Transverse colon (tissue), 4 donors: ENCODE results near the gene USP48. TPM values are rescaled to one million over a fixed set of nuclear protein-coding genes. Genes with fewer than 3 reads are reported as not detected.

Experiments
- DNase-seq: peaks from one replicate; pipeline ENCODE4 v3.0.0-alpha.2; 2019
- H3K27ac ChIP-seq, 4 donors: fragments of 200-600 bp; sonication (generic); 2 replicates each; pipeline ENCODE4 v1.5.1; 2016 to 2018; ENCODE audit warnings: inconsistent platforms in 4 of 4
- H3K27me3 ChIP-seq: fragments of 200-600 bp; sonication (generic); 2 replicates; pipeline ENCODE4 v1.5.1; 2017; ENCODE audit warnings: inconsistent platforms
- H3K36me3 ChIP-seq, 4 donors: fragments of 200-600 bp; sonication (generic); 2 replicates each; pipeline ENCODE4 v1.5.1; 2017 to 2019; ENCODE audit warnings: inconsistent platforms in 4 of 4
- H3K4me1 ChIP-seq, 4 donors: fragments of 200-600 bp; sonication (generic); 2 replicates each; pipeline ENCODE4 v1.5.1; 2017 to 2020; ENCODE audit warnings: inconsistent platforms in 4 of 4
- H3K4me3 ChIP-seq, 4 donors: fragments of 200-600 bp; sonication (generic); 1 replicate in 1 of 4; 2 replicates in 3 of 4; pipeline versions ENCODE4 v1.5.1 to v1.6.1; 2017 to 2019; ENCODE audit warnings: inconsistent platforms in 4 of 4
- H3K9me3 ChIP-seq, 2 donors: fragments of 200-600 bp; sonication (generic); 2 replicates each; pipeline ENCODE4 v1.5.1; 2017 to 2019; ENCODE audit warnings: inconsistent platforms in 2 of 2
- CTCF ChIP-seq, 5 experiments: fragments of 200-600 bp in 3 of 5; fragments of 450-650 bp in 2 of 5; sonication (generic) in 3 of 5; IDR thresholded peaks; 1 replicate in 2 of 5; 2 replicates in 3 of 5; pipeline ENCODE4 v1.5.1; 2016 to 2017; ENCODE audit warnings: antibody characterized with exemption in 5 of 5, inconsistent platforms in 3 of 5, mild to moderate bottlenecking in 2 of 5, moderate library complexity in 1 of 5
- EP300 ChIP-seq: sonication (generic); formaldehyde crosslinking; IDR thresholded peaks from one replicate; pipeline ENCODE4 v1.6.1; 2017; ENCODE audit warnings: antibody characterized with exemption, low read depth
- POLR2A ChIP-seq: fragments of 450-650 bp; IDR thresholded peaks from one replicate; pipeline ENCODE4 v1.6.1; 2016; ENCODE audit warnings: antibody characterized with exemption, mild to moderate bottlenecking, moderate library complexity
- POLR2AphosphoS5 ChIP-seq, 3 donors: sonication (generic); formaldehyde crosslinking; IDR thresholded peaks; one replicate each; pipeline ENCODE4 v1.6.1; 2016; ENCODE audit warnings: antibody characterized with exemption in 3 of 3
- WGBS, 2 donors: methylation state at CpG; one replicate each; pipeline ENCODE4 v1.1.5; 2018; ENCODE audit warnings: low coverage in 1 of 2; 5-methylcytosine and 5-hydroxymethylcytosine counted together
- in situ Hi-C, 4 donors: fragments of 200-750 bp; cut with MboI; loops; one replicate each; pipeline versions ENCODE4 v1.15.0 to v1.15.1; 2017; ENCODE audit warnings: low sequenced_read_pairs in 3 of 4, low pct_ligation_motif_present in 1 of 4, low pct_unique_long_range_greater_than_20kb in 1 of 4
- intact Hi-C: fragments of 100-400 bp; cut with DNase I; formaldehyde crosslinking; loops from one replicate; pipeline ENCODE4 v1.15.1; 2023; ENCODE audit warnings: low total_unique reads
- total RNA-seq, 4 donors: library from RNA; depleted of rRNA; stranded (reverse); fragments of >200 nt; gene quantifications; one replicate each; pipeline ENCODE4 v1.1.0, GENCODE V29; 2016

The USP48 gene
- total RNA-seq, 4 donors from 2014 or later = 48.4 to 87.3 (median 51.4) TPM

- Histone ChIP-seq H3K4me1 (peaks cover 4 to 73% (median 23%) of the 10 kb centered on the region in 4 donors), H3K27me3 (no peaks in the 10 kb centered on the region), H3K9me3 (no peaks in the 10 kb centered on the region), H3K4me3 (no peak overlapping the region), H3K27ac (peak overlapping the region in 3 of 4 donors; percentile 19 to 26 (median 21)), H3K36me3 (no peaks in the 10 kb centered on the region)
- intact Hi-C loops = no loop called here
- in situ Hi-C loops = no loop called here
- DNase-seq = no peak
- TF ChIP-seq EP300 (no peak), POLR2A (no peak), POLR2AphosphoS5 (IDR thresholded peaks at IDR 0.05) (no peak), CTCF (IDR thresholded peaks at IDR 0.05) (no peak)
- 48 to 67% methylated on average over 4 to 7 of the region's 7 CpGs for WGBS, 2 donors
These were observed 19.1 kb downstream of the USP48 start for GRCh38 chr1:21763694-21764419.

- in situ Hi-C loops (no loop called here), intact Hi-C loops (no loop called here)
- H3K9me3 ChIP-seq = no peaks in the 10 kb centered on the region
- no peak for DNase-seq
- no peak overlapping the region for H3K27ac ChIP-seq
- no peaks in the 10 kb centered on the region for H3K27me3 ChIP-seq
- H3K36me3 ChIP-seq = no peaks in the 10 kb centered on the region
- peaks cover 4 to 69% (median 23%) of the 10 kb centered on the region in 4 donors for H3K4me1 ChIP-seq
- no peak for TF ChIP-seq CTCF (IDR thresholded peaks at IDR 0.05)
- TF ChIP-seq POLR2A = no peak
- no peak for TF ChIP-seq POLR2AphosphoS5 (IDR thresholded peaks at IDR 0.05)
- no peak for TF ChIP-seq EP300
- WGBS, 2 donors = 73 to 83% methylated on average over 6 to 10 of the region's 10 CpGs
- no peak overlapping the region for H3K4me3 ChIP-seq
These were observed 19.7 kb downstream of the USP48 start for GRCh38 chr1:21763236-21763635.

GRCh38 chr1:21762022-21762404 lies 20.9 kb downstream of the USP48 start:
- WGBS, 2 donors = 86 to 91% methylated on average over 7 to 8 of the region's 8 CpGs
- H3K36me3 ChIP-seq = no peaks in the 10 kb centered on the region
- in situ Hi-C loops = no loop called here

GRCh38 chr1:21761052-21761451 lies 21.9 kb downstream of the USP48 start:
- TF ChIP-seq POLR2A = no peak
- no peak for TF ChIP-seq POLR2AphosphoS5 (IDR thresholded peaks at IDR 0.05)
- no peak for TF ChIP-seq EP300
- no peak for TF ChIP-seq CTCF (IDR thresholded peaks at IDR 0.05)
- in situ Hi-C loops = no loop called here
- peaks cover 4 to 59% (median 23%) of the 10 kb centered on the region in 4 donors for H3K4me1 ChIP-seq
- intact Hi-C loops = no loop called here
- no peak overlapping the region for H3K4me3 ChIP-seq
- no peaks in the 10 kb centered on the region for H3K27me3 ChIP-seq
- no peak for DNase-seq
- H3K27ac ChIP-seq = no peak overlapping the region
- H3K36me3 ChIP-seq = peaks cover 0 to 5% (median 0%) of the 10 kb centered on the region in 4 donors
- no peaks in the 10 kb centered on the region for H3K9me3 ChIP-seq
- 44 to 45% methylated on average over 3 of the region's 3 CpGs for WGBS, 2 donors

More at GRCh38 chr1:21762022-21762404, 20.9 kb downstream of the USP48 start:
- H3K9me3 ChIP-seq = no peaks in the 10 kb centered on the region
- peaks cover 4 to 60% (median 23%) of the 10 kb centered on the region in 4 donors for H3K4me1 ChIP-seq
- DNase-seq = no peak
- H3K27me3 ChIP-seq = no peaks in the 10 kb centered on the region
- TF ChIP-seq POLR2A = no peak
- no peak for TF ChIP-seq POLR2AphosphoS5 (IDR thresholded peaks at IDR 0.05)
- no peak for TF ChIP-seq CTCF (IDR thresholded peaks at IDR 0.05)
- TF ChIP-seq EP300 = no peak
- intact Hi-C loops = no loop called here
- H3K27ac ChIP-seq = peak overlapping the region in 1 of 4 donors; percentile 8
- H3K4me3 ChIP-seq = no peak overlapping the region
